Astrocyte of the cerebellum (primary cell): ENCODE measurements around the gene COL4A1.

Source experiments
- DNase-seq: peaks from one replicate; pipeline ENCODE4 v3.0.0-alpha.2; 2011; ENCODE audit warnings: low read depth
- H3K4me3 ChIP-seq: 2 replicates; pipeline ENCODE4 v1.5.1; 2011; ENCODE audit warnings: mild to moderate bottlenecking, low read depth, low read length, moderate library complexity
- in situ Hi-C: cut with HindIII; loops from 2 replicates; pipeline ENCODE4 v1.10.0; 2017; ENCODE audit warnings: low sequenced_read_pairs
- TF ChIP-seq, protein P1 (sequence below): IDR thresholded peaks from 2 replicates; pipeline ENCODE4 v1.5.1; 2012; ENCODE audit warnings: low read length, low read depth, moderate library complexity, mild to moderate bottlenecking; ENCODE audit errors: missing control alignments

COL4A1 gene

DNA sequence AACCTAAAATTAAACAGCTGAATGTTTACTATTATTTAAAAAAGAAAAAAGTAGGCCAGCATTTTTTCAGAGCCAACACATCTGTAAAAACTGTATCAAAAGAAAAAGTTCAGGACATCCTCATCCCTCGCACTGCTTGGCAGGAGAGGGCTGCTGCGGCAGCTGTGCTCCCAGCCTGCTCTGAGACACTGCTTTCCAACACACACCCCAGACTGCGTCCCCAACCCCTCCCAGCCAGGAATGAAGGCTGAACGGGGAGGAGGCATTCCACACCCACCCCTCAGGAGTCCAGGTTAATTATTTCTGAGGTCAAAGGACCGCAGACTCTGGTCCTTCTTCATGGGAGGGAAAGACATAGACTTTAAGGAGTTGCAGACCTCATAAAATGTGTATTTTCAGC lies 43.1 kb downstream of the COL4A1 start:
- TF ChIP-seq, protein P1, sequence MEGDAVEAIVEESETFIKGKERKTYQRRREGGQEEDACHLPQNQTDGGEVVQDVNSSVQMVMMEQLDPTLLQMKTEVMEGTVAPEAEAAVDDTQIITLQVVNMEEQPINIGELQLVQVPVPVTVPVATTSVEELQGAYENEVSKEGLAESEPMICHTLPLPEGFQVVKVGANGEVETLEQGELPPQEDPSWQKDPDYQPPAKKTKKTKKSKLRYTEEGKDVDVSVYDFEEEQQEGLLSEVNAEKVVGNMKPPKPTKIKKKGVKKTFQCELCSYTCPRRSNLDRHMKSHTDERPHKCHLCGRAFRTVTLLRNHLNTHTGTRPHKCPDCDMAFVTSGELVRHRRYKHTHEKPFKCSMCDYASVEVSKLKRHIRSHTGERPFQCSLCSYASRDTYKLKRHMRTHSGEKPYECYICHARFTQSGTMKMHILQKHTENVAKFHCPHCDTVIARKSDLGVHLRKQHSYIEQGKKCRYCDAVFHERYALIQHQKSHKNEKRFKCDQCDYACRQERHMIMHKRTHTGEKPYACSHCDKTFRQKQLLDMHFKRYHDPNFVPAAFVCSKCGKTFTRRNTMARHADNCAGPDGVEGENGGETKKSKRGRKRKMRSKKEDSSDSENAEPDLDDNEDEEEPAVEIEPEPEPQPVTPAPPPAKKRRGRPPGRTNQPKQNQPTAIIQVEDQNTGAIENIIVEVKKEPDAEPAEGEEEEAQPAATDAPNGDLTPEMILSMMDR, result no peak
- in situ Hi-C loops, result no loop called here
- no peak for DNase-seq
- no peak overlapping the region for H3K4me3 ChIP-seq

DNA sequence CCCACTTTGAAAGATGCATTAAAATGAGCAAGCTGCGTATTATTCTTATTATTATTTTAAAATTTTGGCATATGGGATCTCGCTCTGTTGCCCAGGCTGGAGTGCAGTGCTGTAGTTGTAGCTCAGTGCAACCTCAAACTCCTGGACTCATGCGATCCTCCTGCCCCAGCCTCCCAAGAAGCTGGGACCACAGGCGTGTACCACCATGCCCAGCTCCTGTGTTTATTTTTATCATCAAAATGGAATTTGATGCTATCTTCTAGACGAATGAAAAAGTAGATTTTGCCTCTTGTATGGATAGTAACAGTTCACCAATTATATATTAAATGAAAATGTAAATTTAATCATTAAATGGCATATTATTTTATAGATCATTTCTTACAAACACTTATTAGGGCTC lies 43.6 kb downstream of the COL4A1 start:
- H3K4me3 ChIP-seq, result no peak overlapping the region
- TF ChIP-seq, protein P1, result no peak
- no peak for DNase-seq
- in situ Hi-C loops, result no loop called here

DNA sequence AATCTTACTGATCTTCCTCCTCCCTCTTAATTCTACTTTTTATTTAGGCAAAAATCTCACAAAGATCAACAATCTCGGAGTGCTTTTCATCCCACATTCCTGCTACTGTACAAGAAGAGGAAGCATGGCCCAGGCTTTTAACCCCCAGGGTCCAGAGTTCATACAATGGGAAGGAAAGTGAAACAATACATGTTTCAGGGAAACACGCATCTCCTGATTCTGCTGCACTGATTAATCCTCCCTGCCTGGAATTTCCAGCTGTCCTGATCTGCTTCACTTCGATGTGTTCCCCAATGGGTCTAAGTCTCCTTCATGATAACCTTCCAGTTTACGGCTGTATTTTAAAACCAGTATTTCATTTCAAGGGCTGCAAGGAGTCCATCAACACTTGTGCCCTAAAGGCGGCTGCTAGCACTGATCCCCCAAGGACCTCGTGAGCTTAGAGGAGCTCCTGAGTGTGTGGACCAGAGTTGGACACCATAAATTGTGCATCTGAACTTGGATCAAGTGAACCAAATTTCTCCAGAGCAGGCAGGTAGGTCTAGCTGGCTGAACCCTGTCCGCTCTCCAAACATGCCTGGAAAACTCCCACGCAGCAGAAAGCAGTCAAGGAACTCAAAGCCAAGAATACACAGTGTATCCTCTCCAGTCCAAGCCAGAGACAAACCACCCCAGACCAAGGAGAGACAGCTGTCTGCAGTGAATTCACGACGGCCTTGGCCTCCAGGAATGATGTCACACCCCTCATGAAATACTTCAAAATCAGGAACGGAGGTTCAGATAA lies 44.3 kb downstream of the COL4A1 start:
- no peak for DNase-seq
- in situ Hi-C loops, result no loop called here
- TF ChIP-seq, protein P1, result no peak
- no peak overlapping the region for H3K4me3 ChIP-seq

DNA sequence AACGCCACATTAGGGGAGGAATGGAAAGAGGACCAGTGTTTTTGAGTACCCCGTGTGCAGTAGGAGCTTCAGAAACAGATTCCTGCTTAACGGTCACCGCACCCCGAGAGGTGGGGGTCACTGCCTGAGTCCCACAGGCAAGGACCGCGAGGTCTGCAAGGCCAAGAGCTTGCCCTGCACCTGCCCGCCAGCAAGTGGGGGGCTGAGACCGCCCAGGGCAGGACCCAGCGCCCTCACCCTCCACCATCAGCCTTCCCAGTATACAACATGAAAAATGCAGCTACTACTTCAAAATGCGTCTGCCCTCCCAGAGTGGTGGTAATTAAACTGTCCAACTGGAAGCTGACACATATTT lies 44.9 kb downstream of the COL4A1 start:
- TF ChIP-seq, protein P1, result no peak
- no peak overlapping the region for H3K4me3 ChIP-seq
- no peak for DNase-seq
- in situ Hi-C loops, result no loop called here

DNA sequence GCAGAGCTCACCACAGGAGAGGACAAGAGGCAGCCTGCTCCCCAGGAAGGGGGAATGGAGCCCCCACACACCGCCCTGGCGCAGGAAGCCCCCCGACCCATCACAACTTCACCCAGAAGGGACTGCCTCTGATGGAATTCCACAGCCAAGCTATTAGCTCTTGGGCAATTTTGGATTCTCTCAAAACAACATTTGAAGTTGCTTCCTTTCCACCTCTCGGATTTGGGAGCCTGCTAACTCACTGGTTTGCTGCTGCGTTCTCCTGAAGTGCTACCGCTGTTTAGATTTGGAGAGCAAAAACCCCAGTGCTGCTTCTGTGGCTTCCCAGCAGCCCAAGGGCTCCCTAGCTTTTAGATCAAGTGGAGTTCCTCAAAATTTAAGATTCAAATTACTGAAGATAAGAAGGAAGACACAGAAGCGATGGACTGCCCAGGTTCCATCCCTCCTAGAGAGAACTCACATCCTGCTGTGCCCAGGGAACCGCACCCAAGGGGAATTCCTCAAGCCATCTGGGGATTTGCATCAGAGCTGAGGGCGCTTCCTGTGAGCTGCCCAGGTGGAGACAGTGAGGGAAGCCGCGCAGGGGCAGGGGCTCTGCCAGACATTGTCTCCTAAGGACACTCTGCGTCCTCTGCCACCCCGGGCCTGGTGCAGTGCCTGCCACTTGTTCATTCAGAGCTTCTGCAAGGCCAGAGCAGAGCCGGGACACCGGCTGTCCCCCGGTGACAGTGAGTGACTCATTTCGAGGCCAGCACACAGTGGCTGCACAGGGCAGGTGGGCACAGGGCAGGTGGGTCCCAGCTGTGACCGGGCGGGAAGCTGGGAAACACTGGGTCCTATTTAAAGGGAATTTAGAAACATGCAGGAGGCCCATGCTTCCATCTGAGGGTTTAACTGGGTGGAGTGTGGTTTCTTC lies 45.5 kb downstream of the COL4A1 start:
- H3K4me3 ChIP-seq, result no peak overlapping the region
- DNase-seq, result no peak
- TF ChIP-seq, protein P1, result no peak
- in situ Hi-C loops, result no loop called here

DNA sequence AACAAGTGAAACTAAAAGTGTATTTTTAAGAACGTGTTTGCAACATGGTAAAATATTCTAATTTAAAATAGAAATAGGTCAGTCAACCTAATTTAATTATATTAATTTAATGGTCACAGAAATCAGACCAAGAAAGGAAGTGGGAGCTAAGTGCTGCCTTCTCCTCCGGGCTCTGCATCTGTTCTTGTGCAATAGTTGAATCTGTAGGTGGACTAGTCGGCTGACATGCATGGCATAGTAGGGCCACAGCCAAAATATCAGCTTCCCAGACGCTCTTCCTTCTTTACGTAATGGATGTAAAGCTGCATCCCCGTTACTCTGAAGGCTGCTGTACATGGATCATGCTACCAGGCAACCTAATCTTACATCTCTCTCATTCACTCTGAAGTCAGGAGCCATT lies 47.3 kb downstream of the COL4A1 start:
- in situ Hi-C loops, result no loop called here
- H3K4me3 ChIP-seq, result no peak overlapping the region
- DNase-seq, result no peak
- TF ChIP-seq, protein P1, result no peak
